ENCODE measurements around the gene OR2F1. TPM values are rescaled to one million over a fixed set of nuclear protein-coding genes. Genes with fewer than 3 reads are reported as not detected.

OR2F1 gene
- polyA plus RNA-seq, 4 donors = 0.03 TPM; not detected in 3

- WGBS, 3 donors = 89 to 95% (median 93%) methylated on average over 5 of the region's 5 CpGs
- H3K27ac ChIP-seq (ENCODE audit: low read depth in 1 of 3, low read length in 2 of 3) = no peak overlapping the region
- no peaks in the 10 kb centered on the region for H3K36me3 ChIP-seq (ENCODE audit: control insufficient read depth in 3 of 3, insufficient read depth in 2 of 3, low read depth in 1 of 3, low read length in 3 of 3)
- no peaks in the 10 kb centered on the region for H3K4me1 ChIP-seq (ENCODE audit: control insufficient read depth in 3 of 3, insufficient read depth in 2 of 3, low read depth in 1 of 3, low read length in 2 of 3)
- H3K9me3 ChIP-seq (ENCODE audit: control insufficient read depth in 2 of 2, insufficient read depth in 1 of 2, low read depth in 1 of 2, low read length in 1 of 2) = peaks cover 0 to 12% of the 10 kb centered on the region in 2 donors
- no peak for DNase-seq
- no peak for FAIRE-seq
- no peaks in the 10 kb centered on the region for H3K27me3 ChIP-seq (ENCODE audit: control insufficient read depth in 3 of 3, insufficient read depth in 3 of 3, low read length in 3 of 3)
- no peak overlapping the region for H3K4me3 ChIP-seq (ENCODE audit: low read depth in 1 of 3, low read length in 3 of 3)
These were observed 29.3 kb downstream of the OR2F1 start for GRCh38 chr7:143983960-143984359.

GRCh38 chr7:143987513-143987912 is 32.9 kb downstream of the OR2F1 start:
- Histone ChIP-seq H3K4me1 (ENCODE audit: control insufficient read depth in 3 of 3, insufficient read depth in 2 of 3, low read depth in 1 of 3, low read length in 2 of 3) (no peaks in the 10 kb centered on the region), H3K36me3 (ENCODE audit: control insufficient read depth in 3 of 3, insufficient read depth in 2 of 3, low read depth in 1 of 3, low read length in 3 of 3) (no peaks in the 10 kb centered on the region), H3K9me3 (ENCODE audit: control insufficient read depth in 2 of 2, insufficient read depth in 1 of 2, low read depth in 1 of 2, low read length in 1 of 2) (peaks cover 0 to 7% of the 10 kb centered on the region in 2 donors), H3K27me3 (ENCODE audit: control insufficient read depth in 3 of 3, insufficient read depth in 3 of 3, low read length in 3 of 3) (no peaks in the 10 kb centered on the region), H3K4me3 (ENCODE audit: low read depth in 1 of 3, low read length in 3 of 3) (no peak overlapping the region), H3K27ac (ENCODE audit: low read depth in 1 of 3, low read length in 2 of 3) (no peak overlapping the region)
- DNase-seq (no peak), FAIRE-seq (no peak)

GRCh38 chr7:143988976-143989745 is 34.5 kb downstream of the OR2F1 start:
- WGBS, 3 donors = 77 to 80% (median 78%) methylated on average over 5 of the region's 5 CpGs
- H3K9me3 ChIP-seq (ENCODE audit: control insufficient read depth in 2 of 2, insufficient read depth in 1 of 2, low read depth in 1 of 2, low read length in 1 of 2) = peaks cover 0 to 7% of the 10 kb centered on the region in 2 donors
- no peak overlapping the region for H3K4me3 ChIP-seq (ENCODE audit: low read depth in 1 of 3, low read length in 3 of 3)
- DNase-seq (no peak), FAIRE-seq (no peak)
- no peaks in the 10 kb centered on the region for H3K4me1 ChIP-seq (ENCODE audit: control insufficient read depth in 3 of 3, insufficient read depth in 2 of 3, low read depth in 1 of 3, low read length in 2 of 3)
- no peaks in the 10 kb centered on the region for H3K27me3 ChIP-seq (ENCODE audit: control insufficient read depth in 3 of 3, insufficient read depth in 3 of 3, low read length in 3 of 3)
- H3K36me3 ChIP-seq (ENCODE audit: control insufficient read depth in 3 of 3, insufficient read depth in 2 of 3, low read depth in 1 of 3, low read length in 3 of 3) = no peaks in the 10 kb centered on the region
- H3K27ac ChIP-seq (ENCODE audit: low read depth in 1 of 3, low read length in 2 of 3) = peak overlapping the region in 1 of 3 donors; percentile 47

- FAIRE-seq = no peak
- no peaks in the 10 kb centered on the region for H3K27me3 ChIP-seq (ENCODE audit: control insufficient read depth in 3 of 3, insufficient read depth in 3 of 3, low read length in 3 of 3)
- no peak for DNase-seq
- H3K4me1 ChIP-seq (ENCODE audit: control insufficient read depth in 3 of 3, insufficient read depth in 2 of 3, low read depth in 1 of 3, low read length in 2 of 3) = no peaks in the 10 kb centered on the region
- no peaks in the 10 kb centered on the region for H3K36me3 ChIP-seq (ENCODE audit: control insufficient read depth in 3 of 3, insufficient read depth in 2 of 3, low read depth in 1 of 3, low read length in 3 of 3)
- peaks cover 0 to 7% of the 10 kb centered on the region in 2 donors for H3K9me3 ChIP-seq (ENCODE audit: control insufficient read depth in 2 of 2, insufficient read depth in 1 of 2, low read depth in 1 of 2, low read length in 1 of 2)
- H3K27ac ChIP-seq (ENCODE audit: low read depth in 1 of 3, low read length in 2 of 3) = no peak overlapping the region
- no peak overlapping the region for H3K4me3 ChIP-seq (ENCODE audit: low read depth in 1 of 3, low read length in 3 of 3)
These were observed 38.0 kb downstream of the OR2F1 start for GRCh38 chr7:143992670-143993069.

GRCh38 chr7:143993924-143994323 is 39.3 kb downstream of the OR2F1 start:
- no peaks in the 10 kb centered on the region for H3K36me3 ChIP-seq (ENCODE audit: control insufficient read depth in 3 of 3, insufficient read depth in 2 of 3, low read depth in 1 of 3, low read length in 3 of 3)
- H3K27me3 ChIP-seq (ENCODE audit: control insufficient read depth in 3 of 3, insufficient read depth in 3 of 3, low read length in 3 of 3) = no peaks in the 10 kb centered on the region
- no peak overlapping the region for H3K4me3 ChIP-seq (ENCODE audit: low read depth in 1 of 3, low read length in 3 of 3)
- 88 to 94% (median 93%) methylated on average over 3 of the region's 3 CpGs for WGBS, 3 donors
- H3K9me3 ChIP-seq (ENCODE audit: control insufficient read depth in 2 of 2, insufficient read depth in 1 of 2, low read depth in 1 of 2, low read length in 1 of 2) = peaks cover 0 to 7% of the 10 kb centered on the region in 2 donors
- FAIRE-seq (no peak), DNase-seq (no peak)
- no peak overlapping the region for H3K27ac ChIP-seq (ENCODE audit: low read depth in 1 of 3, low read length in 2 of 3)
- H3K4me1 ChIP-seq (ENCODE audit: control insufficient read depth in 3 of 3, insufficient read depth in 2 of 3, low read depth in 1 of 3, low read length in 2 of 3) = no peaks in the 10 kb centered on the region

- Histone ChIP-seq H3K27me3 (ENCODE audit: control insufficient read depth in 3 of 3, insufficient read depth in 3 of 3, low read length in 3 of 3) (no peaks in the 10 kb centered on the region), H3K4me1 (ENCODE audit: control insufficient read depth in 3 of 3, insufficient read depth in 2 of 3, low read depth in 1 of 3, low read length in 2 of 3) (no peaks in the 10 kb centered on the region), H3K36me3 (ENCODE audit: control insufficient read depth in 3 of 3, insufficient read depth in 2 of 3, low read depth in 1 of 3, low read length in 3 of 3) (no peaks in the 10 kb centered on the region), H3K27ac (ENCODE audit: low read depth in 1 of 3, low read length in 2 of 3) (no peak within 1 kb of the TSS), H3K4me3 (ENCODE audit: low read depth in 1 of 3, low read length in 3 of 3) (no peak within 1 kb of the TSS), H3K9me3 (ENCODE audit: control insufficient read depth in 2 of 2, insufficient read depth in 1 of 2, low read depth in 1 of 2, low read length in 1 of 2) (no peaks in the 10 kb centered on the region)
- FAIRE-seq (no peak), DNase-seq (no peak)
- 80 to 87% (median 87%) methylated on average over 4 of the region's 4 CpGs for WGBS, 3 donors
These were observed 45.4 kb downstream of the OR2F1 start, which contains the start of gene OR6B1 for GRCh38 chr7:144000020-144000419. OR6B1 (plus strand) TSS chr7:144000320; CDS start chr7:144003997, 3,677 bp downstream.

GRCh38 chr7:144001543-144001942 is 46.9 kb downstream of the OR2F1 start:
- Histone ChIP-seq H3K27me3 (ENCODE audit: control insufficient read depth in 3 of 3, insufficient read depth in 3 of 3, low read length in 3 of 3) (no peaks in the 10 kb centered on the region), H3K27ac (ENCODE audit: low read depth in 1 of 3, low read length in 2 of 3) (no peak overlapping the region), H3K4me3 (ENCODE audit: low read depth in 1 of 3, low read length in 3 of 3) (no peak overlapping the region), H3K4me1 (ENCODE audit: control insufficient read depth in 3 of 3, insufficient read depth in 2 of 3, low read depth in 1 of 3, low read length in 2 of 3) (peaks cover 0 to 4% (median 0%) of the 10 kb centered on the region in 3 donors), H3K9me3 (ENCODE audit: control insufficient read depth in 2 of 2, insufficient read depth in 1 of 2, low read depth in 1 of 2, low read length in 1 of 2) (no peaks in the 10 kb centered on the region), H3K36me3 (ENCODE audit: control insufficient read depth in 3 of 3, insufficient read depth in 2 of 3, low read depth in 1 of 3, low read length in 3 of 3) (no peaks in the 10 kb centered on the region)
- no peak for DNase-seq
- FAIRE-seq = no peak
- WGBS, 3 donors = 75 to 77% (median 77%) methylated on average over 3 of the region's 3 CpGs

GRCh38 chr7:144004703-144005102 is 50.1 kb downstream of the OR2F1 start:
- Histone ChIP-seq H3K4me1 (ENCODE audit: control insufficient read depth in 3 of 3, insufficient read depth in 2 of 3, low read depth in 1 of 3, low read length in 2 of 3) (peaks cover 0 to 4% (median 0%) of the 10 kb centered on the region in 3 donors), H3K4me3 (ENCODE audit: low read depth in 1 of 3, low read length in 3 of 3) (no peak overlapping the region), H3K27ac (ENCODE audit: low read depth in 1 of 3, low read length in 2 of 3) (no peak overlapping the region), H3K36me3 (ENCODE audit: control insufficient read depth in 3 of 3, insufficient read depth in 2 of 3, low read depth in 1 of 3, low read length in 3 of 3) (no peaks in the 10 kb centered on the region), H3K9me3 (ENCODE audit: control insufficient read depth in 2 of 2, insufficient read depth in 1 of 2, low read depth in 1 of 2, low read length in 1 of 2) (peaks cover 0 to 5% of the 10 kb centered on the region in 2 donors), H3K27me3 (ENCODE audit: control insufficient read depth in 3 of 3, insufficient read depth in 3 of 3, low read length in 3 of 3) (no peaks in the 10 kb centered on the region)
- no peak for FAIRE-seq
- WGBS, 3 donors = 65 to 72% (median 68%) methylated on average over 5 of the region's 5 CpGs
- peak in 1 of 2 donors; percentile 30 for DNase-seq

All from small intestine (tissue), 7 donors.